Measurements from ENCODE around the gene PHF23.
"Not testable (repeated sequence)": the region's sequence is repeated elsewhere in the genome, so short reads cannot be mapped to it uniquely, and the experiment has no call there.

Gene PHF23

GRCh38 chr17:7258731-7259554 lies 19.7 kb upstream of the PHF23 start:
- DNase-seq (ENCODE audit: low read depth in 4 of 4, low spot score in 1 of 4), result no peak

DNA sequence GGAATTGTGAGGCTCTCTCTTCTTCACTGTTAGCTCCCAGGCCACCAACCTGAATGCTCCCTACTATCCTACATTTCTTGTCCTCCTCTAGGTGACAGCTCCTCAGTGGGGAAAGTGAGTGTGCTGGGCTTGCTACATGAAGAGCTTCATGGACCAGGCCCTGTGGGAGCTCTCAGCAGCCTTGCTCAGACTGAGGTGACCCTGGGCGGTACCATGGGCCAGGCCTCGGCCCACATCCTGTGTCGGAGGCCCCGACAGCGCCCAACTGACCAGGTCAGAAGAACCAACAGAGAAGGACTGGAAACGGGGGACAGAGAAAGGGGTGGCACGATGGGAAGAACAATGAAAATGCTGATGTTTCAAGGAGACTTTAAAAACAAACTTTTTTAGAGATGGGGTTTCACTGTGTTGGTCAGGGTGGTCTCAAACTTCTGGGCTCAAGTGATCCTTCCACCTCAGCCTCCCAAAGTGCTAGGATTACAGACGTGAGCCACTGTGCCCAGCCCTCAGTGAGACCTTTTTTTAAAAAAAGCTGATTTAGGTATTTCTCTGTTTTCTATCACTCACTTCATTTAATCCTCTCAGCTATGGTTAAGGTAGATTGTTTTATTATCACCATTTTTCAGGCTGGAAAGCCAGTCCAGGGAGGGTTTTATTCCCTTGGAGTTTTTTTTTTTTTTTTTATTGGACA lies 17.7 kb upstream of the PHF23 start:
- DNase-seq (ENCODE audit: low read depth in 4 of 4, low spot score in 1 of 4), result no peak

DNA sequence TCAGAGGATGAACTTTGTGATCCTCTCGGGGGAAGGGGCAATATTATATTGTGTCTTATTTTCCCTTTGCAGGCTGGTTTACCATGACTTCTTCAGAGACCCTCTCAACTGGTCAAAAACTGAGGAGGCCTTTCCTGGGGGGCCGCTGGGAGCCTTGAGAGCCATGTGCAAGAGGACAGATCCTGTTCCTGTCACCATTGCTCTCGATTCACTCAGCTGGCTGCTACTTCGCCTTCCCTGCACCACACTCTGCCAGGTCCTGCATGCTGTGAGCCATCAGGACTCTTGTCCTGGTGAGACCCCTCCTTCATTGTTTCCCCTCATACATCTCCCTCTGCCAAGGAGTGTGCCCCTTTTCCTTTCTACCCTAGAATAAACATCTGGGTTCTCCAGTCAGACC lies 15.3 kb upstream of the PHF23 start:
- DNase-seq (ENCODE audit: low read depth in 4 of 4, low spot score in 1 of 4), result no peak

DNA sequence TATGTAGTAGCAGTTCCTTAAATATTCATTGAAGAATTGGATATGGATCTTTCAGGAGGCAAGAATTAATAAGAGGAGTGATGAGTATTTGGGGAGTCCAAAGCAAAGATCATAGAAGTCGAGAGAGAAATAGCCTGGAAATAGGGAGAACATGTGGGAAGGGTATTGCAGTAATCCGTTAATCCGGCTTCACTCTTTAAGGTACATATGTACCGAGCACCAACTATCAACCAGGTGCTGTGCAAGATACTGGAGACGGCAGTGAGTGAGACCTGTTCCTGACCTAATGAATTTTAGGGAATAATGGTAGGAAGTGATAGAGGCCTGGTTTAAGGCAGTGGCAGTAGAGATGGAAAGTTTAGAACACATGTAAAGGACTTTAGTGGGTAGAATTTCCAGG lies 13.8 kb upstream of the PHF23 start:
- DNase-seq (ENCODE audit: low read depth in 4 of 4, low spot score in 1 of 4), result no peak

- DNase-seq (ENCODE audit: low read depth in 4 of 4, low spot score in 1 of 4), result peak; percentile 71 to 85 (median 79)
These were observed 13.2 kb upstream of the PHF23 start, which contains the start of gene ELP5 for GRCh38 chr17:7252176-7253043. Gene ELP5, plus strand, starts transcription at chr17:7252215. Its CDS starts 336 bp downstream, at chr17:7252551.

DNA sequence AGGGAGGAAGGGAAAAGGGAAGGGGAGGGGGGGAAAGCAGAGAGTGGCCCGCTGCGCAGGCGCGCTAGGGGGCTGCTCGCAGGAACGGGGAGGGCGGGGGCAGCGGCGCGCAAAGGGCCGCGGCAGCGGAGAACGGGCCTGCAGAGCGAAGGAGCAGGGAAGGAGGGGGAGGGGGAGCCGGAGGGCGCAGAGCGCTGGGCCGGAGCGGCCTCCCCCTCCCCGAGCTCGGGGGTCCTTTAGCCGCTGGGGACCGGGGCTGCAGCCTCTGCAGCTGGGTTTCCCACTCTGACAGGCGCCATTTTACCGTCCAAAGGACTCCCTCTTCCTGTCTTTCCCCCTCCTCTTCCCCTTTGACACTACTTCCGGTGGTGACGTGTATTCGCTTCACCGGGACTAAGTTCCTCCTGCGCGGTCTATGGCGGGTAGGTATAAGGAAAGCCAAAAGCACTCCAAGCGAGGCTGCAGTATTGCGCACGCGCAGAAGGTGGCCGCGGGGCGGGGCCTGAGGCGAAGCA lies 12.5 kb upstream of the PHF23 start, which contains the start of gene CTDNEP1:
CTDNEP1 (minus strand) TSS at position 74 of the 515 bp plus-strand sequence. CDS start 438 bp downstream, outside the sequence.
- DNase-seq (ENCODE audit: low read depth in 4 of 4, low spot score in 1 of 4), result peak; percentile 96 to 99 (median 99)

- DNase-seq (ENCODE audit: low read depth in 4 of 4, low spot score in 1 of 4), result no peak
These were observed 11.7 kb upstream of the PHF23 start for GRCh38 chr17:7250695-7251627.

- no peak for DNase-seq (ENCODE audit: low read depth in 4 of 4, low spot score in 1 of 4)
These were observed 10.6 kb upstream of the PHF23 start for GRCh38 chr17:7249830-7250229.

DNA sequence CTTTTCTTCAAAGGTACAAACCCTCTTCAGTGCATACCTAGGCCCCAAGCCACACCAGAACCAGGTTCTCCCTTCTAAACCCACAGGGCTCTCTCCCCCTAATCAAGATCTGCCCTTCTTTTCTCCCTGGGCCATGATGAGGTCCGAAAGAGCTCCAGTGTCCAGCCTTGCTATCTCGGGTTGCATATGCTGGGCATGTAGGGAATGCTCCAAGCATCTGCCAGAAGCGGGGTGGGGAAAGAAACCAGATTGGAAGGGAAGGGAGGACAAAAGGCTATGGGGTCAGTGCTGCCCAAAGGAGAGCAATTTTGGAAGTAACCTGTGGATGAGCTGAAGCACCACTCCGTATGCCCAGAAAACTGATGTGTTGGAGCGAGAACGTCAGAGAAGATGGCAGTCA lies 10.0 kb upstream of the PHF23 start:
- no peak for DNase-seq (ENCODE audit: low read depth in 4 of 4, low spot score in 1 of 4)

- DNase-seq (ENCODE audit: low read depth in 4 of 4, low spot score in 1 of 4), result no peak
These were observed 9.5 kb upstream of the PHF23 start for GRCh38 chr17:7248796-7249195.

DNA sequence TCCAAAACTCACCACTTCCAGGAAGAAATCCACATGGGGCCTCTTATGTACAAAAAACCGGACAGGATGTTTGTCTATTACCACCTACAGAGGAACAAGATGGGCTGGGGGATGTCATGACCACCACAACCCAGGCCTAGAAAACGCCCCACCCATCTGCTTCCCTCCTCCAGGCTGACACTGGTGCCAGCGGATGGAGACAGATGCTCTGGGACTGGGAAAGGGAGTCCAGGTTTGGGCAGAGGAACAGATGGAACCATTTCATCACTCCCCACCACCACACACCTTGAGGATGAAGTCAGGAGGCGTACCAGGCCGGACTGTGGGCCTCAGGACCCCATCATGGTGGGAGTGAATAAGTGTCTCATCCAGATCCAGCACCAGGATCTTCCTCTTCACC lies 7.5 kb upstream of the PHF23 start:
- no peak for DNase-seq (ENCODE audit: low read depth in 4 of 4, low spot score in 1 of 4)

- DNase-seq (ENCODE audit: low read depth in 4 of 4, low spot score in 1 of 4), result not testable (repeated sequence)
These were observed 4.6 kb upstream of the PHF23 start for GRCh38 chr17:7243838-7244237.

- DNase-seq (ENCODE audit: low read depth in 4 of 4, low spot score in 1 of 4), result no peak
These were observed 4.1 kb upstream of the PHF23 start for GRCh38 chr17:7243453-7243729.

GRCh38 chr17:7242717-7243452 lies 3.6 kb upstream of the PHF23 start:
- peak; percentile 76 to 88 (median 82) for DNase-seq (ENCODE audit: low read depth in 4 of 4, low spot score in 1 of 4)

DNA sequence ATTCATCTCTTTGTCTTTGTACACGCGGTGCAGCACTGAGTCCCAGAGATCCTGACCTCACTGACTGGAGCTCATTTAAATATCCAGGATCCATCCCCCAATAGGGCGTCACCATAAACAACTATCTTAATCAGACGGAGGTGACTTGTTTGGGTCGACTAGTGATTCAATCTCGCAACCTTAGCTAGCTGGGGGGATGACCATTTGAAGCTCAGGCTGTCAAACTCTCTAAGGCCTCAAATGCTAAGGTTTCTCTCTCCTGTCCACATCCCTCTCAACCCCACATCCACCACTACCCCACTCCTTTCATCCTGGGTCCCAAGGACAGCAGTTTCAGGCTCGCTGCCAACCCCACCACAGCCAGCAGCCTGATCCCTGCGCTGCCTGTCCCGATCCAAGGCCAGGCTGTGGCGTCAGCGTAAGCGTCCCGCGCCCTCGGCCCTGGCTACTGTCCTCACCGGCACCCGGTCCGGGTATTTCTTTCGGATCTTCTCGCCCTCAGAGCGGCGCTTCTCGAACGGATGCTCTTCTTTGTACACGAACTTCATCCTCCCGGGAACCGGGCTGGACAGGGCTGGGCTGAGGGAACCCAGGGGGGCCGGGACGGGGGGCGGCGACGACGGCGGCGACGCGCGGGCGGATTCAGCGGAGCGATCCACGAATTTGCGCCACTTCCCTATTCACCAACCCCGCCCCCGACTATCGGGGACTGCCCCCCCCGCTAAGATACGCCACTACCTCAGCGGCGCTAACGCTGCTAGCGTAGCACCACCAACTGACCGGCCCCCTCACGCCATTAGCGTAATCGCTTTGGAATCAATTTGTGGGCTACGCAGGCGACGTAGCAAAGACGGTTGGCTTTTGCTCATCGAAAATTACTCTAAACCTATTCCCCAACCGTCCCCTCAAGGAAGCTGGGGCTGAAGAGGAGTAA lies 2.8 kb upstream of the PHF23 start, which contains the start of gene GABARAP:
GABARAP (minus strand) TSS at position 667 of the 934 bp plus-strand sequence; CDS start at position 548, 119 bp downstream.
- peak; percentile 85 to 91 (median 88) for DNase-seq (ENCODE audit: low read depth in 4 of 4, low spot score in 1 of 4)

GRCh38 chr17:7241090-7241733 lies 2.0 kb upstream of the PHF23 start:
- DNase-seq (ENCODE audit: low read depth in 4 of 4, low spot score in 1 of 4), result no peak

GRCh38 chr17:7240375-7240774 lies 1.1 kb upstream of the PHF23 start:
- DNase-seq (ENCODE audit: low read depth in 4 of 4, low spot score in 1 of 4), result no peak
